Stromal cell of bone marrow (primary cell): ENCODE results near the gene AP4M1.

Source experiments
- DNase-seq: peaks from one replicate; pipeline ENCODE4 v3.0.0-alpha.2; 2012; ENCODE audit warnings: low read depth

The AP4M1 gene

GRCh38 chr7:100101016-100101862, at the start of gene AP4M1, which contains the start of gene MCM7:
Gene AP4M1, plus strand, starts transcription at chr7:100101643. Its CDS starts 72 bp downstream, at chr7:100101715.
Gene MCM7, minus strand, starts transcription at chr7:100101397. Its CDS starts 103 bp downstream, at chr7:100101294.
- DNase-seq = peak; percentile 98

- no peak for DNase-seq
Observed at GRCh38 chr7:100053215-100053614, 48.2 kb upstream of the AP4M1 start.

- DNase-seq = no peak
Observed at GRCh38 chr7:100057006-100057405, 44.4 kb upstream of the AP4M1 start.

GRCh38 chr7:100059251-100059739, 42.1 kb upstream of the AP4M1 start:
- no peak for DNase-seq

GRCh38 chr7:100061518-100062193, 39.8 kb upstream of the AP4M1 start:
- no peak for DNase-seq

GRCh38 chr7:100063376-100063775, 38.1 kb upstream of the AP4M1 start:
- no peak for DNase-seq

GRCh38 chr7:100064162-100064561, 37.3 kb upstream of the AP4M1 start:
- DNase-seq = no peak

GRCh38 chr7:100065452-100066186, 35.8 kb upstream of the AP4M1 start:
- peak; percentile 67 for DNase-seq

GRCh38 chr7:100066953-100067352, 34.5 kb upstream of the AP4M1 start:
- no peak for DNase-seq

GRCh38 chr7:100069991-100070390, 31.5 kb upstream of the AP4M1 start:
- DNase-seq = no peak

- no peak for DNase-seq
Observed at GRCh38 chr7:100071018-100071723, 30.3 kb upstream of the AP4M1 start.

GRCh38 chr7:100072462-100072861, 29.0 kb upstream of the AP4M1 start:
- DNase-seq = no peak

GRCh38 chr7:100074841-100075240, 26.6 kb upstream of the AP4M1 start:
- DNase-seq = no peak

- no peak for DNase-seq
Observed at GRCh38 chr7:100075418-100075817, 26.0 kb upstream of the AP4M1 start.

- no peak for DNase-seq
Observed at GRCh38 chr7:100077205-100077604, 24.2 kb upstream of the AP4M1 start.

- no peak for DNase-seq
Observed at GRCh38 chr7:100079024-100079560, 22.4 kb upstream of the AP4M1 start.

- DNase-seq = no peak
Observed at GRCh38 chr7:100080907-100081534, 20.4 kb upstream of the AP4M1 start.

- peak; percentile 98 for DNase-seq
Observed at GRCh38 chr7:100081535-100082102, 19.8 kb upstream of the AP4M1 start, which contains the start of gene ZNF3. Gene ZNF3, minus strand, starts transcription at chr7:100081723. Its CDS starts 4,366 bp downstream, at chr7:100077357.

GRCh38 chr7:100082978-100083377, 18.5 kb upstream of the AP4M1 start:
- no peak for DNase-seq

- no peak for DNase-seq
Observed at GRCh38 chr7:100085515-100085914, 15.9 kb upstream of the AP4M1 start.
